ENCODE measurements around the gene DLGAP1.

DLGAP1 gene

DNA sequence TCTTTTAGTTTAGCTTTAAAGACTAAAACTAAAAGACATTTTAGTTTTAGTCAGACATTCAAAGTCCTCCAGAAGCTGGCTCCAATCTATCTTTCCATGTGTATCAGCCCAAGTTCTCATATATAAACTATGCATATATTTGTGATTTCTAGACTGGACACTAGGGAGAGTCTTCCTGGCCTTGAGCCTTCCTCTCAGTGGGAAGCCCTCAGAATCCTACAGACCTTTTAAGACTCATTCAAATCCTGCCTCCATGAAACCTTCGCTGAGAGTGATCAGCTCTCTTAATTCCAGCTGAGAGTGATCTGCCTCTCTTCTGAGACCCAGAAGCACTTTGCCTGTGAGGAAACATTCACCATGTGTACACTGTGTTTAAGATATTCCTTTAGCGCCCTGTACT, 552.4 kb downstream of the DLGAP1 start:
- H3K9me3 Mint-ChIP-seq = peaks cover 4% of the 10 kb centered on the region

DNA sequence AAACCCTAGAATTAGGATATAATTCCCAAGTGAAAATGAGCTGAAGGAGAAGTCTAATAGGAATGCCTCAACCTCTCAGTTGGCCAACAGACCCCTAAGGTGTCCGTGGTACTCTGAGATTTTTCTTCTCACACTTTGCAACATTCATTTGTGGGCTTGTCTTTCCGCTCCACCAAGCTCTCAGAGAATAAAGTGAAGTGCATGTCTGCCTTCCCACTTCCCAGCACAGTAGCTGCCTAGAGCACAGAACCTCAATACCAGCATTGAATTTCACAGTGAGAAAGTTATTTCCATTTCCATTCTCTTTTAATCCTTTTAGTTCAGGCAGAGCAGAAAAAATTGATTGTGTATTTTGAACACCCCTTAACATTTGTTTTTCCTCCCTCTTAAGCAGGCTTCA, 553.3 kb downstream of the DLGAP1 start:
- H3K9me3 Mint-ChIP-seq = peaks cover 4% of the 10 kb centered on the region
- no peaks in the 10 kb centered on the region for H3K4me1 Mint-ChIP-seq
- H3K4me3 Mint-ChIP-seq = no peak overlapping the region
- no peak overlapping the region for H3K27ac Mint-ChIP-seq
- no peaks in the 10 kb centered on the region for H3K36me3 Mint-ChIP-seq
- no peak for DNase-seq (ENCODE audit: low spot score in 2 of 2)
- no peak for ATAC-seq

More for the DNA sequence above, 552.4 kb downstream of the DLGAP1 start:
- ATAC-seq = no peak
- no peaks in the 10 kb centered on the region for H3K36me3 Mint-ChIP-seq
- no peak overlapping the region for H3K4me3 Mint-ChIP-seq
- H3K4me1 Mint-ChIP-seq = no peaks in the 10 kb centered on the region
- no peak overlapping the region for H3K27ac Mint-ChIP-seq
- DNase-seq (ENCODE audit: low spot score in 2 of 2) = no peak

DNA sequence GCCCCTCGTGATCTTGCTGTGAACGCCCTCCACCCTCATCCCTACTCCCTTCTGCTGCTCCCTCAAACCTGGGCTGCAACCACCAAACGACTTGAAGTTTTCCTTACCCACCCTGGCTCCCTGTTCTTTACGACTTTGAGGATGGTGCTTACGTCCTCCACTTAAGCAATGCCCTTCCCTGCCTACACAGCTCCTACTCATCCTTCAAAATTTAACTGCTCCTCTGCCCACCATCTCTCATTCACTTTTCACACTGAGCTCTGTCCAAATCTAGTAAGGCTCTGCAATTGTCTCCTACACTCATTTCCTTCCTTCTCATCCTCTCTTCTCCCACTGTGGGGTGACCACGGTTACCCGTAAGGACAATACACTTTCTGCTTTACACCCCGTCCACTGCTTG, 554.1 kb downstream of the DLGAP1 start:
- H3K4me3 Mint-ChIP-seq = no peak overlapping the region

DNA sequence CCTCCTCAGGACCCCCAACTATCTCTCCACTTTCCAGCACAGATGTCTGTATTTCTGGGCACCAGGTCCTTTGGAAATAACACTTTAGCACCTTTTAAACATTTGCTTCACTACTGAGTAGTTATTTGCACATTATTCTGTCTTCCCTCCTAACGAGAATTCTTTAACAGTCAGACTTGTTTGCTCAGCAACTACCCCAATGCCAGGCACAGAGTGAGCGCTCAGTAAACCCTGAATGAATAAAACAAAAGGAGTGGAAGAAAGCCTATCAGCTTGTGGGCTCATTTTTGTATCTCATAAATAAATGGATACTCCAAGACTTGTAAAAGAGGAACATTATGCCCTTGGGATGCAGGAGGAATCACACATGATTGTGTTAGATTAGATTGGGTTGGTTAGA, 554.8 kb downstream of the DLGAP1 start:
- H3K36me3 Mint-ChIP-seq = no peaks in the 10 kb centered on the region
- no peak for ATAC-seq

More for the DNA sequence above, 554.1 kb downstream of the DLGAP1 start:
- ATAC-seq (no peak), DNase-seq (ENCODE audit: low spot score in 2 of 2) (no peak)
- Mint-ChIP-seq H3K27ac (no peak overlapping the region), H3K36me3 (no peaks in the 10 kb centered on the region), H3K9me3 (peaks cover 4% of the 10 kb centered on the region), H3K4me1 (no peaks in the 10 kb centered on the region)

DNA sequence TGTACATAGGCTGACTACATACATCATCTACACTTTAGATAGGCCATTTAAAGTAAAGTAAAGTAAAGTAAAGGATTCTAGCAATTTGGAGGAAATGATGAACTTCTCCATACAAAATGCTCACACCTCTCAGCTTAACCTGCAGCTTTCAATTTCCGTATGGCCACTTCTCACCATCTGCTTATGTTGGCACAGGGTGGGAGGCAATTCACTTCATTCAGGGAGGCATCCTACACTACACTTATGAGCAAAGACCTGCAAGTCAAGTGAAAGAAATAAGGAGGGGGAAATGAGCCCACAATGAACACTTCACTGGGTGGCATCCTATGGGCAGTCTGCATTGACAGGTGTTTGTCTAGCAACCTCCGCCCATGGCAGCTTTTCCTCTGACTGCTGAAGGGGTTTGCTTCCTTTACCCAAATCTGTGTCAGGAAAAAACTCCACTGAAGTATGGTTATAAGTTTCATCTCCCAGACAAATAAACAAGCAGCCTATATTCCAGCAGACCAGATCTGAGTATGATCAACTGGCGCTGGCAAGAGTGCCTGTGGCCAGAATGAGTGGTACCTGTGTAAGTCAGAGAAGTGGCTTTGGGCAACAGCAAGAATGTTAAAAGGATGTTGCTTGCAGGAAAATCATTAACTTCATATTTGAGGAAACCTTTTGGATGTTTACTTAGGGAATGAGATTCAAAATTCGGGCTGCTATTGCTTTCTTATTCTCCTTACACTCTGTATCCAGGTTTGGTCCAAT, 556.1 kb downstream of the DLGAP1 start:
- Mint-ChIP-seq H3K4me3 (no peak overlapping the region), H3K4me1 (no peaks in the 10 kb centered on the region), H3K27ac (no peak overlapping the region), H3K9me3 (peaks cover 4% of the 10 kb centered on the region), H3K36me3 (no peaks in the 10 kb centered on the region)
- DNase-seq (ENCODE audit: low spot score in 2 of 2) = no peak
- ATAC-seq = no peak

More for the DNA sequence above, 554.8 kb downstream of the DLGAP1 start:
- Mint-ChIP-seq H3K4me1 (no peaks in the 10 kb centered on the region), H3K9me3 (peaks cover 4% of the 10 kb centered on the region), H3K27ac (no peak overlapping the region), H3K4me3 (no peak overlapping the region)
- DNase-seq (ENCODE audit: low spot score in 2 of 2) = no peak

DNA sequence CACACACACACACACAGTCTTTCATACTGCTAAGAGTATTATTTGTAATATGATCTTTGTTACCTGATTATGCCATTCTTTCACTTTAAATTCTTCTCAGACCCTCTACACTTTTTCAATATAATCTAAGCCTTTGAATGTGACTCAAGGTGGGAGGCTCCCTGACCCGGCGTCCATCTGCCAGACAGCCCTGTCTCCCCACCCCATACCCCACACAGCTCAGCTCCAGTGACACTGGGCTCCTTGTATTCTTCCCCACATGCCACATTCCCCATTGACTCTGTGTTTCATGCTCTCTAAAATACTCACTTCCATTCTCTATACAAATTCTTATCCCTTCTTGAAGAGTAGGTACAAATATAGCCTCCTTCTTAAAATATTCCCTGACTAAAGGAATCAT, 563.0 kb downstream of the DLGAP1 start:
- Mint-ChIP-seq H3K9me3 (no peaks in the 10 kb centered on the region), H3K36me3 (no peaks in the 10 kb centered on the region), H3K4me3 (no peak overlapping the region), H3K4me1 (no peaks in the 10 kb centered on the region), H3K27ac (no peak overlapping the region)
- DNase-seq (ENCODE audit: low spot score in 2 of 2) (no peak), ATAC-seq (peak; percentile 39)

DNA sequence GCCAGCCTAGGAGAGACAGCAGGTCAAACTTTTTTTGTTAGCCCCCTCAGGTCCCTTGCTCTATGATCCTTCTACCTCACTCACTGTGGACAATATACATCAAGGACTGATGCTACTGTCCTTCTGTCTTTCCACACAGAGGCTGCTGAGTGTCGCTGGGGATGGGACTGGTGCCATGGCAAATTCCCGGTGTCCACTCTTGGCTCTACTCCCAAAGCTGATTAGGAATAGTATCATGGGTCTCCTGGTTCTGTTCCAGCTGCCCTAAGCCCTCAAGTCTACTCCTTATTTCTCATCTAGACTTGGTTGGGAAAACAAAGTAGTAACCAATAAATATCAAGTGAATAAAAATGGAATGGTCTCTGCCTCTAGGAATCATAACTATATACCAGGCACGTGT, 563.9 kb downstream of the DLGAP1 start:
- no peak for DNase-seq (ENCODE audit: low spot score in 2 of 2)

DNA sequence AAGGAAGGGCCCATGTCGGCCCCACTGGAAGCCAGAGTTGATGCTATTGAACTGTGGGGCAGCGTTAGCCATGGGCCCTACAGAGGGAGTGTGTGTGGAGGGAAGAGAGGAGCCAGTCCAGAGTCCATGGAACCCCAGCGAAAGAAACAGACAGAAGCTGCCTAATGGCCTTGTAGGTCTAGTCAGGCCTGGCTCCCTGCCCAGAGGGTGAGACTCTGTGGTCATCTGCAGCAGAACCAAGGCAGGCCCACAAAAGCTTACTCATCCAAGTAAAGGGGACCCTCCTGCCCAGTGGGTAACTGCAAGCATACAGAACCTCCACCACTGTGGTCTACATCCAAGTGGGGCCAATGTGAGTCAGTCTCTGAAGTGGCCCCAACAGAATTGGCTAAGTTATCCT, 565.3 kb downstream of the DLGAP1 start:
- no peak for DNase-seq (ENCODE audit: low spot score in 2 of 2)
- no peaks in the 10 kb centered on the region for H3K4me1 Mint-ChIP-seq
- ATAC-seq = peak; percentile 40
- H3K36me3 Mint-ChIP-seq = no peaks in the 10 kb centered on the region
- H3K4me3 Mint-ChIP-seq = no peak overlapping the region
- no peak overlapping the region for H3K27ac Mint-ChIP-seq
- H3K9me3 Mint-ChIP-seq = no peaks in the 10 kb centered on the region

More for the DNA sequence above, 563.9 kb downstream of the DLGAP1 start:
- H3K4me3 Mint-ChIP-seq = no peak overlapping the region
- H3K9me3 Mint-ChIP-seq = no peaks in the 10 kb centered on the region
- no peaks in the 10 kb centered on the region for H3K36me3 Mint-ChIP-seq
- no peak overlapping the region for H3K27ac Mint-ChIP-seq
- H3K4me1 Mint-ChIP-seq = no peaks in the 10 kb centered on the region
- no peak for ATAC-seq

DNA sequence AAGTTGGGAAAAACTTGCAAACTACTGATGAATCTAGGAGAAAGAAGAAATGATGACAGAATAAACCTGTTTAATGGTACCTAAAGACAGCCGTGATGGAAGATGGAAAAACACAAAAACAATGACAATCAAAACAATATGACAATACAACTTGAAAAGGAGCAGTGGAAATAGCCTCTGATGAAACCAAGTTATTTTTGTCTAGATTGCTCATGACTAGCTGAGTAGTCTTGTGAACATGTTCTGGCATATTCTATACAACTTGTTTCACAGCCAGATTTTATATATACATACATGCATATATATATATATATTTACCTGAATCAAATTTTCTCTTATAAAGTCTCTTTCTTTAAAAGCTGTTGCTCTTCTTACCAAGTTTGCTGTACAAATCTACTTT, 566.0 kb downstream of the DLGAP1 start:
- ATAC-seq = no peak
- DNase-seq (ENCODE audit: low spot score in 2 of 2) = no peak
- H3K4me1 Mint-ChIP-seq = no peaks in the 10 kb centered on the region
- H3K9me3 Mint-ChIP-seq = no peaks in the 10 kb centered on the region
- no peaks in the 10 kb centered on the region for H3K36me3 Mint-ChIP-seq
- H3K27ac Mint-ChIP-seq = no peak overlapping the region
- H3K4me3 Mint-ChIP-seq = no peak overlapping the region

DNA sequence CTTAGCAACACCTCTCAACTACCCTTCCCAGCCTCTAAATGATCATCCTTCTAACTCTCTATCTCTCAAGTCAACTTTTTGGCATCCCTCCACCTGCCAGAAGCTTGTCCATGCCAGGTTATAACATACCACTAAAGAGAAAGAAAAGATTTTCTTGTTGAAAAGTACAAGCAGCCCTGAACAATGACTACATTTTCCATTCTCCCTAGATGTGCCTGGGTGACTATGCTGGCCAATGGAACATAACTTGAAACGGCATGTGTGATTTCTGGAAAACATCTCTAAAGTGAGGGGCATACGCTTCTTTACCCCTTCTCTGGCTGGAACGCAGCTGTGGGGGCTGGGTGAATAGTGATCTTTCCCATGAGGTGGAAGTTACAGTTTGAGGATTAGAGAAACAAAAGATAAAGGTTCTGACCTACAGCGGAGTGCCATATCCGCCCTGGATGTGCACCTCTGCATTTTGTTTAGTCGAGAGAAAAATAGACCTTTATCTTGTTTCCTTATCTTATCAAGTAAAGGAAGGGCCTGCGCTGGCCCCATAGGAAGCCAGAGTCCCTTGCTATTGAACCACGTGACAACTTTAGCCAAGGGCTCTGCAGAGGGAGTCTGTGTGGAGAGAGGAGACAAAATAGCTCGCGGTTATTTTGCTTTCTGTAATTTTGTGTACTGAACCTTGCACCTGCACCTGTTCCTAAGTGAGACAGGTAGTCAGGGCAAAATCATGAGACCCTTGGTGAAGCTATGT, 568.4 kb downstream of the DLGAP1 start:
- Mint-ChIP-seq H3K36me3 (no peaks in the 10 kb centered on the region), H3K9me3 (no peaks in the 10 kb centered on the region), H3K4me3 (no peak overlapping the region), H3K27ac (no peak overlapping the region), H3K4me1 (no peaks in the 10 kb centered on the region)
- no peak for DNase-seq (ENCODE audit: low spot score in 2 of 2)
- ATAC-seq = no peak

DNA sequence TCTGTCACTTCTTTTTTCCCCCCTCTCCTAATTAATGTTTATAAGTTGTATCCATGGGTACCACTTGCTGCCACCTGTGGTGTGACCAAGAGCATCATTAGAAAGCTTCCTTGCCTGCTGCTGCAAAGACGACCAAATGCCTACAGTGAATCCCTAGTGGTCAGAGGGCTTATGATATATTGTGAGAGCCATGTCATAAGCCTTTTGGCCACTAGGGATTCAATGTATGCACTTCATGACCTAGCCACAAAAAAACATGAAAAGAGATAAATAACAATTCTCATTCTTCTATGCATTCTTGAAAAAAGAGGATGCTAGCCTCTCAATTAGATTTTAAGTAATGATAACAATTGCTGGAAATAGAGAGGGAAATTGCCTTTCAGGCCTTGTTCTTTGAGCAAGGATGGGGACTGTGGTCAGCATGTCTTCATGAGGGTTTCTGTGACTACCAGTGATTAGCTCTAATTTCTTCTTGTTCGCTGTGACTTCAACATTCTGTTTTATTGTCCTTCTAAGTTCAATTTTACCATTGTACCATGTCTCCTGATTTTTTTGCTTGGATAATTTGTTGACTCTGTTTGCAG, 569.8 kb downstream of the DLGAP1 start:
- Mint-ChIP-seq H3K36me3 (no peaks in the 10 kb centered on the region), H3K9me3 (no peaks in the 10 kb centered on the region), H3K4me3 (no peak overlapping the region), H3K4me1 (no peaks in the 10 kb centered on the region), H3K27ac (no peak overlapping the region)
- no peak for ATAC-seq
- no peak for DNase-seq (ENCODE audit: low spot score in 2 of 2)

DNA sequence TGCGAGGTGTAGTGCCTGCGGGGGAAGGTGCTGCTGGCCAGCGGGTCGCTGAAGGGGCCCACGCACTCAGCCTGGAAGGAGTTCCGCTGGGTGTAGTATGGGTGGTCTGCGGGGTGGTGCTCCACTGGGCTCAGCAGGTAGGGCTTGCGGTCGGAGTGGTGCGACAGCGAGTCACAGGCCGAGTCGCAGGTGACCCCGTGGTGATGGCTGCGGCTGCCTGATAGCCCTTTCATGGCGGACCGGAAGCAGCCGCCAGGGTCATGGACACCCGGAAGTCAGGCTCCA, 575.3 kb downstream of the DLGAP1 start:
- Mint-ChIP-seq H3K4me1 (no peaks in the 10 kb centered on the region), H3K36me3 (no peaks in the 10 kb centered on the region), H3K4me3 (no peak overlapping the region), H3K9me3 (no peaks in the 10 kb centered on the region), H3K27ac (no peak overlapping the region)
- ATAC-seq = no peak
- DNase-seq (ENCODE audit: low spot score in 2 of 2) = no peak

DNA sequence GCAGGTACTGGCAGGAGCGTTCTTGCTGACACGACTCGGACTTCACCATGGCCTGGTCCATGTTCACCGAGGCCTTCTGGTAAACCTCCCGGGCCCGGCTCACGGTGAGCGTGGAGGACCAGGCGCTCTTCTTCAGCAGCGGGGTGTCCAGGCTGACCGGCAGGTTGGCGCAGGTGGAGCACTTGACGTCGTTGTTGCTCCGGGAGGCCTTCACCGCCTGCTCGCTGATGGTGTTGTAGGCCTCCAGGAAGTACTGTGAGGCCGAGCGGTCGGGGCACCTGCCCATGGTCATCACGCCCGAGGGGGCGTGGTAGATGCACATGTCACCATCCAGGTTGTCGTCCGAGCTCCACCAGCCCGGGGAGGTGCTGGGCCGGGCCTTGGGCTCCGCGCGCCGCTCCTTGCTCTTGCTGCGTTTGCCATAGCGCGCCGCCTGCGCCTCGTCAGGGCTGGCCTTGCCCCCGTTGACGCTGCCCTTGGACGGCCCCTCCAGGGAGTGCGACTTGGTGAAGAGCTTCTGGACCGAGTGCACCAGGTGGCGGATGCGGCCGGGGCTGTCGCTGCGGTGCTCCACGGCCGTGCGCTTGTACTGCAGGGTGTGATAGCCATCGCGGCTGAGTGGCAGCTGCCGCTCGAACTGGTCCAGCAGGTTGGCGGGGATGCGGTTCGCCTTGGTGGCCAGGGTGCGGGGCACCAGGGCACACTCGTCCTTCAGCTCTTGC, 575.8 kb downstream of the DLGAP1 start:
- no peak overlapping the region for H3K4me3 Mint-ChIP-seq
- DNase-seq (ENCODE audit: low spot score in 2 of 2) = no peak
- no peaks in the 10 kb centered on the region for H3K36me3 Mint-ChIP-seq
- H3K9me3 Mint-ChIP-seq = no peaks in the 10 kb centered on the region
- no peak overlapping the region for H3K27ac Mint-ChIP-seq
- no peak for ATAC-seq
- no peaks in the 10 kb centered on the region for H3K4me1 Mint-ChIP-seq

DNA sequence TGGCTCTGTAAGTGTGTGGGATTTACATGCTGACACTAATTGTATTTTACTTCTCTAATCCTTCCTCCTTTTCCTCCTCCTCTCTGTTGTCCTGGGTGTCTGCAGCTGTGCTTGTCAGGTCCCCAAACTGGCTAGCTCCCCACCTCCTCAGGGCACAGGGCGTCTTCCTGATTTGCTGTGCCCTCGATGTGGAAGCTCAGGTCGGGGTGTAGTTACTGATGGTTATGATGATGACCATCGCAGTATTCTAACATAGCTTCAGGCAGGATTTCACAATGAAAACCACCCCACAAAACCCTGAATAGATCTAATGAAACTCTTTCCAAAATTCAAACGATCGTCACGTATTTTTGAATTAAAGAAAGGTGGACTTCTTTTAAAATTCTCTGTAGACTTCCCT, 576.7 kb downstream of the DLGAP1 start:
- H3K4me3 Mint-ChIP-seq = no peak overlapping the region
- no peaks in the 10 kb centered on the region for H3K9me3 Mint-ChIP-seq
- ATAC-seq (no peak), DNase-seq (ENCODE audit: low spot score in 2 of 2) (no peak)
- H3K36me3 Mint-ChIP-seq = no peaks in the 10 kb centered on the region
- H3K4me1 Mint-ChIP-seq = peaks cover 4% of the 10 kb centered on the region
- no peak overlapping the region for H3K27ac Mint-ChIP-seq

DNA sequence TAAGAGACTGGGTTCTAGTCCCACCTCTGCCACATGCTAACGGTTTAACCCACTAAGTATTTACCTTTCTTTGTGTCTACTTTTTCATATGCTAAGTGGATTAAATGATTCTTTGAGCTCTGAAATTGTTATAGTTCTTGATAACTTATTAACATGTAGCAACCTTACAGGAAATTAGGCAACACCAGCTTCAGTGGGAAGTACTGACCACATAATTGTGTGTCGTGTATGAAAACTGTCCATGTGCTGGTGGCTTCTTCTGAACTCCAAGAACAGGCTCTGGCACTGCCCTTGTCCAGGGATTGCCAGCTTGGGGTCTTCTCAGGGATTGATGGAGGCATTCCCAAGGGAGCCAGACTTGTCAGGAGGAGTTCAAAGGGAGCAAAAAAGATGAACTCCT, 577.4 kb downstream of the DLGAP1 start:
- Mint-ChIP-seq H3K4me3 (no peak overlapping the region), H3K36me3 (no peaks in the 10 kb centered on the region), H3K9me3 (no peaks in the 10 kb centered on the region), H3K27ac (no peak overlapping the region), H3K4me1 (peaks cover 4% of the 10 kb centered on the region)
- no peak for DNase-seq (ENCODE audit: low spot score in 2 of 2)
- ATAC-seq = no peak

Measured in stimulated activated effector memory CD8-positive, alpha-beta T cell treated with anti-CD3 and anti-CD28 coated beads, Interleukin-12 subunit alpha, Interleukin-12 subunit beta, amount 100 ng/mL, for 72 hours (primary cell).